Left ventricle myocardium inferior (tissue), 1 donor: ENCODE results near the gene MUS81. TPM values are rescaled to one million over a fixed set of nuclear protein-coding genes. Genes with fewer than 3 reads are reported as not detected.

Experiments used
- DNase-seq: peaks from one replicate; pipeline ENCODE4 v3.0.0-alpha.2; 2020
- H3K27ac ChIP-seq: fragments of 200-600 bp; replicated peaks from 2 replicates; pipeline ENCODE4 v1.8.0; 2021
- H3K27me3 ChIP-seq: fragments of 200-600 bp; 2 replicates; pipeline ENCODE4 v1.8.0; 2021; ENCODE audit warnings: low read depth
- H3K36me3 ChIP-seq: fragments of 200-600 bp; 2 replicates; pipeline ENCODE4 v1.8.0; 2021
- H3K4me1 ChIP-seq: fragments of 200-600 bp; 2 replicates; pipeline ENCODE4 v1.8.0; 2021
- H3K4me3 ChIP-seq: fragments of 200-600 bp; 2 replicates; pipeline ENCODE4 v1.8.0; 2021; ENCODE audit warnings: mild to moderate bottlenecking, moderate library complexity
- H3K9me3 ChIP-seq: fragments of 200-600 bp; replicated peaks from 2 replicates; pipeline ENCODE4 v1.8.0; 2021
- intact Hi-C: fragments of 100-400 bp; cut with micrococcal nuclease; formaldehyde crosslinking; loops from one replicate; pipeline ENCODE4 v1.11.0; 2022
- total RNA-seq: library from RNA; stranded (reverse); fragmentation: NEBNext Ultra II Directional; extraction: Animal tissue kit (Norgen Biotek cat#: 25700); gene quantifications from one replicate; pipeline ENCODE4 v1.2.1, GENCODE V29; 2021
- TF ChIP-seq, protein P1 (sequence below): fragments of 200-600 bp; IDR thresholded peaks from 2 replicates; pipeline ENCODE4 v1.8.0; 2021; ENCODE audit warnings: antibody characterized with exemption, mild to moderate bottlenecking, borderline replicate concordance
- donor health status: DM: no; HTN: yes; CAD: no; lungs with severe emphysema.

Gene MUS81
- total RNA-seq, 1 donor from 2014 or later: 31.5 TPM

DNA sequence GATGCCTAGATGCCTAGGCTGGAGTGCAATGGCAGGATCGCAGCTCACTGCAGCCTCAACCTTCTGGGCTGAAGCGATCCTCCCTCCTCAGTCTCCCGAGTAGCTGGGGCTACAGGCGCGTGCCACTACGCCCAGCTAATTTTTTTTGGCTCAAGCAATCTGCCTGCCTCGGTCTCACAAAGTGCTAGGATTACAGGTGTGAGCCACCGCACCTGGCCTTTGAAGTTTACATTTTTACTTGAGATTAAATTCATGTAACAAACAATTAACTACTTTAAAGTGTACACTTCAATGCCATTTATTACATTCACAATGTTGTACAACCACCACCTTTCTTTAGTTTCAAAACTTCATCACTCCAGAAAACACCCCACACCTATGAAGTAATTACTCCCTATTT, 43.5 kb downstream of the MUS81 start:
- TF ChIP-seq, protein P1, sequence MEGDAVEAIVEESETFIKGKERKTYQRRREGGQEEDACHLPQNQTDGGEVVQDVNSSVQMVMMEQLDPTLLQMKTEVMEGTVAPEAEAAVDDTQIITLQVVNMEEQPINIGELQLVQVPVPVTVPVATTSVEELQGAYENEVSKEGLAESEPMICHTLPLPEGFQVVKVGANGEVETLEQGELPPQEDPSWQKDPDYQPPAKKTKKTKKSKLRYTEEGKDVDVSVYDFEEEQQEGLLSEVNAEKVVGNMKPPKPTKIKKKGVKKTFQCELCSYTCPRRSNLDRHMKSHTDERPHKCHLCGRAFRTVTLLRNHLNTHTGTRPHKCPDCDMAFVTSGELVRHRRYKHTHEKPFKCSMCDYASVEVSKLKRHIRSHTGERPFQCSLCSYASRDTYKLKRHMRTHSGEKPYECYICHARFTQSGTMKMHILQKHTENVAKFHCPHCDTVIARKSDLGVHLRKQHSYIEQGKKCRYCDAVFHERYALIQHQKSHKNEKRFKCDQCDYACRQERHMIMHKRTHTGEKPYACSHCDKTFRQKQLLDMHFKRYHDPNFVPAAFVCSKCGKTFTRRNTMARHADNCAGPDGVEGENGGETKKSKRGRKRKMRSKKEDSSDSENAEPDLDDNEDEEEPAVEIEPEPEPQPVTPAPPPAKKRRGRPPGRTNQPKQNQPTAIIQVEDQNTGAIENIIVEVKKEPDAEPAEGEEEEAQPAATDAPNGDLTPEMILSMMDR: no peak
- no peak for DNase-seq
- peaks cover 22% of the 10 kb centered on the region for H3K4me1 ChIP-seq
- H3K9me3 ChIP-seq: no peaks in the 10 kb centered on the region
- no peaks in the 10 kb centered on the region for H3K36me3 ChIP-seq
- no peak overlapping the region for H3K27ac ChIP-seq
- intact Hi-C loops: no loop called here
- peaks cover 28% of the 10 kb centered on the region for H3K27me3 ChIP-seq
- no peak overlapping the region for H3K4me3 ChIP-seq

- TF ChIP-seq, protein P1: no peak
- Histone ChIP-seq H3K4me1 (peaks cover 6% of the 10 kb centered on the region), H3K27ac (no peak overlapping the region), H3K4me3 (no peak overlapping the region), H3K9me3 (no peaks in the 10 kb centered on the region), H3K36me3 (no peaks in the 10 kb centered on the region), H3K27me3 (peaks cover 21% of the 10 kb centered on the region)
- intact Hi-C loops: no loop called here
- DNase-seq: no peak
Measured at GRCh38 chr11:65906602-65907001, 46.4 kb downstream of the MUS81 start.

DNA sequence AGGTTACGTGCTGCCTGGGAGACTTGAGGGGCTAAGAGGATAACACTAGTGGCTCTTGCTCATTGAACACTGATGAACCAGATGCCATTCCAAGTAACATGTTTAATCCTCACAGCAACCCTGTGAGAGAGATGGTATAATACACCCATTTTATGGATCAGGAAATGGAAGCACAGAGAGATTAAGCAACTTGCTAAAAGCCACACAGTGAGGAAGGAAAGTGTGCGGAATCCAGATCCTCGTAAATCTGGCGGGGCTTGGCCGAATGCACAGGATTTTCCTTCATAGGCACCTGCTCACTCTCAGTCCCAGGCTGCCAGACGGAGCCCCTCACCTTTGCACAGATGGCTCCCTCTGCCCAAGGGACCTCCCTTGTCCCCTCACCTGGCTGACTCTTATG, 47.6 kb downstream of the MUS81 start:
- Histone ChIP-seq H3K27ac (no peak overlapping the region), H3K27me3 (peaks cover 21% of the 10 kb centered on the region), H3K36me3 (no peaks in the 10 kb centered on the region), H3K4me3 (no peak overlapping the region), H3K4me1 (peaks cover 15% of the 10 kb centered on the region), H3K9me3 (no peaks in the 10 kb centered on the region)
- DNase-seq: no peak
- TF ChIP-seq, protein P1: no peak
- intact Hi-C loops: no loop called here

GRCh38 chr11:65911682-65912568, 51.7 kb downstream of the MUS81 start:
- H3K9me3 ChIP-seq: no peaks in the 10 kb centered on the region
- no peak overlapping the region for H3K4me3 ChIP-seq
- peaks cover 39% of the 10 kb centered on the region for H3K4me1 ChIP-seq
- peak; percentile 48 for DNase-seq
- no peaks in the 10 kb centered on the region for H3K36me3 ChIP-seq
- H3K27me3 ChIP-seq: peaks cover 21% of the 10 kb centered on the region
- intact Hi-C loops: no loop called here
- TF ChIP-seq, protein P1: peak; percentile 46
- peak overlapping the region; percentile 47 for H3K27ac ChIP-seq

- Histone ChIP-seq H3K4me3 (no peak overlapping the region), H3K36me3 (peaks cover 8% of the 10 kb centered on the region), H3K27me3 (peaks cover 15% of the 10 kb centered on the region), H3K27ac (no peak overlapping the region), H3K4me1 (peaks cover 48% of the 10 kb centered on the region), H3K9me3 (no peaks in the 10 kb centered on the region)
- TF ChIP-seq, protein P1: no peak
- intact Hi-C loops: no loop called here
- no peak for DNase-seq
Measured at GRCh38 chr11:65912845-65913244, 52.6 kb downstream of the MUS81 start.
